Activated effector memory CD4-positive, alpha-beta T cell treated with anti-CD3 and anti-CD28 coated beads, Interleukin-2, amount 50 U/mL, for 16 hours (primary cell): ENCODE results near the gene CMIP.

Experiments
- DNase-seq: peaks from one replicate; pipeline ENCODE4 v3.0.0-alpha.2; 2020

CMIP gene

GRCh38 chr16:81629896-81630634, 185.5 kb downstream of the CMIP start:
- no peak for DNase-seq

- no peak for DNase-seq
These were observed 186.0 kb downstream of the CMIP start for GRCh38 chr16:81630635-81631031.

- DNase-seq: peak; percentile 87
These were observed 188.0 kb downstream of the CMIP start for GRCh38 chr16:81632392-81633146.

GRCh38 chr16:81633147-81633619, 188.6 kb downstream of the CMIP start:
- DNase-seq: no peak

GRCh38 chr16:81633680-81634379, 189.2 kb downstream of the CMIP start:
- no peak for DNase-seq

- DNase-seq: no peak
These were observed 189.9 kb downstream of the CMIP start for GRCh38 chr16:81634380-81635062.

GRCh38 chr16:81635063-81635937, 190.7 kb downstream of the CMIP start:
- no peak for DNase-seq

- DNase-seq: no peak
These were observed 191.8 kb downstream of the CMIP start for GRCh38 chr16:81636298-81636993.

GRCh38 chr16:81637336-81638235, 193.0 kb downstream of the CMIP start:
- no peak for DNase-seq

- DNase-seq: no peak
These were observed 193.8 kb downstream of the CMIP start for GRCh38 chr16:81638286-81638945.

GRCh38 chr16:81639348-81639747, 194.7 kb downstream of the CMIP start:
- no peak for DNase-seq

GRCh38 chr16:81639931-81640680, 195.5 kb downstream of the CMIP start:
- no peak for DNase-seq

GRCh38 chr16:81640681-81641070, 196.1 kb downstream of the CMIP start:
- DNase-seq: no peak

- DNase-seq: no peak
These were observed 196.9 kb downstream of the CMIP start for GRCh38 chr16:81641395-81642106.

GRCh38 chr16:81642107-81642436, 197.5 kb downstream of the CMIP start:
- DNase-seq: no peak

GRCh38 chr16:81642943-81643342, 198.3 kb downstream of the CMIP start:
- no peak for DNase-seq

GRCh38 chr16:81645266-81645694, 200.7 kb downstream of the CMIP start:
- DNase-seq: no peak

- DNase-seq: no peak
These were observed 201.3 kb downstream of the CMIP start for GRCh38 chr16:81645925-81646324.
